Cerebellar cortex (tissue), 1 donor: ENCODE measurements around the gene FAM163A.
"Not testable (repeated sequence)": the region's sequence is repeated elsewhere in the genome, so short reads cannot be mapped to it uniquely, and the experiment has no call there.

Source experiments
- DNase-seq: peaks from one replicate; pipeline ENCODE4 v3.0.0-alpha.2; 2015; ENCODE audit warnings: low spot score

FAM163A gene

GRCh38 chr1:179855831-179856230 is 112.7 kb downstream of the FAM163A start:
- not testable (repeated sequence) for DNase-seq

GRCh38 chr1:179856296-179856695 is 113.2 kb downstream of the FAM163A start:
- DNase-seq: no peak

GRCh38 chr1:179857009-179857408 is 113.9 kb downstream of the FAM163A start:
- DNase-seq: no peak

GRCh38 chr1:179860652-179861051 is 117.6 kb downstream of the FAM163A start:
- DNase-seq: no peak

GRCh38 chr1:179865377-179865776 is 122.3 kb downstream of the FAM163A start:
- no peak for DNase-seq
